HG03280 (cell line): ENCODE results near the gene STAP1.
"Not testable (repeated sequence)": the region's sequence is repeated elsewhere in the genome, so short reads cannot be mapped to it uniquely, and the experiment has no call there.

Experiments used
- ATAC-seq: cut with Tn5 transposase; IDR thresholded peaks from one replicate; pipeline ENCODE4 v1.9.1; 2021; ENCODE audit warnings: mild to moderate bottlenecking, moderate library complexity; ENCODE audit not compliant: unreplicated experiment

STAP1 gene

GRCh38 chr4:67615119-67615518 is 56.6 kb downstream of the STAP1 start:
- ATAC-seq = no peak

GRCh38 chr4:67616478-67616877 is 58.0 kb downstream of the STAP1 start:
- ATAC-seq = no peak

- ATAC-seq = no peak
Observed at GRCh38 chr4:67624939-67625338, 66.4 kb downstream of the STAP1 start.

- ATAC-seq = no peak
Observed at GRCh38 chr4:67632492-67632891, 74.0 kb downstream of the STAP1 start.

- ATAC-seq = no peak
Observed at GRCh38 chr4:67634741-67635140, 76.2 kb downstream of the STAP1 start.

- ATAC-seq = no peak
Observed at GRCh38 chr4:67635331-67635730, 76.8 kb downstream of the STAP1 start.

- ATAC-seq = not testable (repeated sequence)
Observed at GRCh38 chr4:67636978-67637377, 78.5 kb downstream of the STAP1 start.

- ATAC-seq = no peak
Observed at GRCh38 chr4:67638136-67638535, 79.6 kb downstream of the STAP1 start.

- no peak for ATAC-seq
Observed at GRCh38 chr4:67651536-67651935, 93.0 kb downstream of the STAP1 start.
